H4 (cell line): ENCODE results near the gene ABCA8. TPM values are rescaled to one million over a fixed set of nuclear protein-coding genes. Genes with fewer than 3 reads are reported as not detected.

Experiments
- DNase-seq: peaks from one replicate; pipeline ENCODE4 v3.0.0-alpha.2; 2015; ENCODE audit warnings: low spot score
- total RNA-seq: library from RNA; depleted of rRNA; stranded (reverse); fragments of >200 nt; shearing (Covaris generic); gene quantifications from 2 replicates; pipeline ENCODE4 v1.2.3, GENCODE V29; 2014

ABCA8 gene
- total RNA-seq, 1 experiment from 2014 or later: not detected

GRCh38 chr17:68867759-68868516, 87.3 kb downstream of the ABCA8 start:
- DNase-seq: no peak

- DNase-seq: no peak
These were observed 89.6 kb downstream of the ABCA8 start for GRCh38 chr17:68865584-68865983.

- no peak for DNase-seq
These were observed 92.0 kb downstream of the ABCA8 start for GRCh38 chr17:68863091-68863652.

DNA sequence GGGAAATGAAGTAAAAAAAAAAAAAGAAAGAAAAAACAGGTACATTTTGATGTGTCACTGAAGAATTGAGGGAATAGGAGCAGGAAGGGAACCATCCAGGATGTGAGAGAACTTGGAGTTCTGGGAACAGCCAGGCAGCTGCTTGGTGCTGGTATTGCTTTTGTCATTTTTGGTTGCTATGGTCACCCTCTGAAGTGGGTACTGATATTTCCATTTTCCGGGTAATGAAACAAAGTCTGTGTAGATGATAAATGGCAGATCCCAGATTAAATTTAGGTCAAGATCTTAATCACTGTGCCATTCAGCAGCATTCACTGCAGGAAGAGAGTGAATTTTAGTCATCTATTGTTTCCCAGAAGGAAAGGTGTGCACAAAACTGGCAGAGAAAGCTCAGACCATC, 93.6 kb downstream of the ABCA8 start:
- no peak for DNase-seq

GRCh38 chr17:68860941-68861340, 94.3 kb downstream of the ABCA8 start:
- no peak for DNase-seq

- no peak for DNase-seq
These were observed 100.7 kb downstream of the ABCA8 start for GRCh38 chr17:68854452-68854851.

DNA sequence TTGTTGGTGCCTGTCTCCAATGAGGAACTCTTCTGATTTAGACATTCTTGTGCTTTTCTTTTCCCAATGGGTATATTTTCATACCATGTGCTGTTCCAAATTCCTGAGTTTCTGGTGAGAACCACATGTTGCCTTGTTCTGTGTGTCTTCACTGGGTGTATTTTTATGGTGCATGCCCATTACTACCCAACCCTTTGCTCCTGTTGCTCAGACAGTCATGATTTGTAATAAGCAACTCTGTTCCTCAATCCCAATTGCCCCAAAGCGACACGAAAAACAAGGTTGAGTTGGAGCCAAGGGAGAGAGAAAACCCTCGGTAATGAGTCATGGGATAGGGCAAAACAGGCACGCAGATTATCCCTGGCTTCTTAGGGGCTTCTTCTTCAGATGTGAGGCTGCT, 101.8 kb downstream of the ABCA8 start:
- no peak for DNase-seq

DNA sequence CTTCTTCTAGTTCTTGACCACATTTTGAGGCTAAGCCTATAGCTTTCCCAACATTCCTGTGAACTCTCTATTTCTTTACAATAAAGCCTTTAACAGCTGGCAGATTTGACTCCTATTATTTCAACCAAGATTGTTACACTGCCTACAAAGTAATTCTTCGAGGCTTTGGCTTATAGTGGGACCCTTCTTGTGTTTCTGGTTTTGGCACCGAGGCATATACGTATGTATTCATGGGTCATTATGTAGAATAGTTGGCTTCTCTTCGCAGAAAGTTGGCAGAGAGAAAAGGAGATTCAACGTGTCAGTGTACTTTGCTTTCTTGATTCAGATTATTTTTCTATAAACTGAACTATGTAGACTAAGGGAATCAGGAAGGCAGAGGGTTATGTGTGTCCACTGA, 102.2 kb downstream of the ABCA8 start:
- no peak for DNase-seq

DNA sequence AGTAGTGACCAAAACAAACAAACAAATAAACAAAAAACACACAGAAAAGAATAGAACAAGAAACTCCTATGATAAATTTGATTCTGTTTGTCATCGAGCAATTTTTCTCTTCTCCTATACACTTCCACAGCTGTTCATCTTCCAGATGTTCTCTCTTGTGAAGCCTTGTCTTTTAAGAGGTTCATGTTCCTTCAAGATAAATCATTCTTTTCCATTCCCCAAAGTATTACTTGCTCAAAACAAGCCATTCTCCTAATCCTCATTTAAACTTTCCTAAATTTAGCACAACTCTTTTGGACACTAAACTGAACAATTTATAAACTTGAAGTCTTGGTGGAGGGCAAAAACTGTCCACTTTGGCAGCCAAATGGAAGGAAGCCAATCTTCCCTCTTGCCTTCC, 103.3 kb downstream of the ABCA8 start:
- no peak for DNase-seq

DNA sequence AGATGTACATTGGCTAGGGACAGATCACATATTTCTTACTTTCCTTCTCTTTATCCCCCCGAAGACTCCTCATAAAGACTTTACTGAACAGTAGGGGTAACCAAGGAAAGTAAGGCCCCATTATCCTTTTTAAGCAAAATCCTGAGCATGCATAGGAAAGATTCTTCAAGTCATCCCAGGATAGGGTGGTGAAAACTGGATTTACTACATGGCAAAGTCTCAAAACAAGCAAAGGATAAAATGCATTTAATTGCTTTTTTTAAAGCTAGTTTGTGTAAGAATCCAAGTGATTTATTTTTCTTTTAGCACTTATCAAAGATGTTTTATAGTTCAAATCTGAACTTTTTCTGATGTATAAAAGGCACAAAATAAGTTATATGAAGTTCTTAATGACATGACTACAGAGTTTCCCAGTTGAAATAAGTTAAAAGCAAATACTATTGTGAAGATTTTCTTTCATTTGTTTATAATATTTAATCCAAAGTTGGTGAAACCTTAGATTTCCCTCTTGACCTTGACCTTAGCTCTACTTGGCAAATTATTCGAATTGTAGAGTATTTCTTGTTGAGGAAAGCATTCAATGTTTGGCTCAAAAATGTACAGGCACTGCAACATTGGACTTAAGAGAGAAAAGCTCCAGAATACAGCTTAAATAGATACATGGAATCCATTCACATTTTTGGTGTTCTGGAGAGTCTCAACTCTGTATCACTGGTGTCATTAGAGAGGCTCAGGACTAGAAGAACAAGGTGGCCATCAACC, 104.3 kb downstream of the ABCA8 start:
- no peak for DNase-seq

DNA sequence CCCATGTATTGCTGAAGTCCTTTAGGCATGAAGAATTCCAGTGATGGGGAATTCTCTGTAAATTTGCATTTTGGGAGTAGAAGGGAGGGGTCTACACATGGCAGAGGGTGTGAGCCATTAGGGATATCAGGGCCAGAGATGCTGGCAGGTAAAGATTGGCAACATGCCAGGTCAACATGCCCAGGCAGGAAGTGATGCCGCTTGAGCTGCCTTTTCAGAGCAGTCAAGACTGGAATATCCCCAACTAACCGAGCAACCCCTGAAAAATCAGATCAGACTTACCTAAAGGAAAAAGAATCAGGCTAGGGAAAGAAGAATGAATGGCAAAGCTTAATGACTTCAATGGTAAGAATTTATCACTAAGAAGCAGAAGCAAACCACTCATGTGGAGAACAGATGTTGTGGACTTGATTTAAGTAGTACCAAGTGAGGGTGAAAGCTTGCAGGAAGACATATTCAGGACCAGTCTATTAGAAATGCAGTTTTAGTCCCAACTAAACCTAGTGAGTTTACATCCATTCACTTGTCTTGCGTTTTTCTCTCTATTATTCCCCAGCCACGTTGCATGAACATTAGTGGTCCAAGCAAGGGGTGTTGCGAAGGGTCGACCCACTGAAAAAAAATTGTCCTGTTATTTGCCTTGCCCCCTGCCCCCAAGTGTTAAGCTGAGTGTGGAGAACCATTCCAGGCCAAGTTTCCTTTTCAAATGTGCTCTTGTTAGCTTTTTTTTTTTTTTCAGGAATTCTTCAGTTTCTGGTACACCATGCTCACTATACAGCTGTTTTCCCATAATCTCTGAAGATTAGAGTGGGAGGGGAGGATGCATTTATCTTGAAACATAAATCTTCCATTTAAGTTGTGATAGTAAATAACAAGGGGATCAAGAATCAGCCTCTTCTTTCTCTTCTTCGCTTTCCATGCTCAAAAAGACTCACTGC, 105.2 kb downstream of the ABCA8 start:
- DNase-seq: no peak

GRCh38 chr17:68847711-68848110, 107.5 kb downstream of the ABCA8 start:
- no peak for DNase-seq

- no peak for DNase-seq
These were observed 111.7 kb downstream of the ABCA8 start for GRCh38 chr17:68843522-68843921.

DNA sequence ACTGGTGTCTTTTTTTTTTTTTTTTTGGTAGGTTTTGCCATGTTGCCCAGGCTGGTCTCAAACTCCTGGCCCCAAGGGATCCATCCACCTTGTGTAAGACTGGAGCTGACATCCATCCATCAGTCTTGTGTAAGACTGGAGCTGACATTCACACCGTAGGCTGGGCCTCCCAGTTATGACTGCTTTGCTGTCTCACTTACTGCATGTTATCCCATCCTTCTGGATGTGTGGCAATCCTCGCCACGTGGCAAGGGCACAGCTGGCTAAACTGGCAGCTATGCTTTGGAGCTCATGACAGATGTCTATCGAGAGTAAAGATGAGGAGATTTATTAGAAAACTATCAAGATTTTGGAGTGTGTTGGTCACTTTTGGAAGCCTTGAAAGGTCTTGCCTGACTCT, 115.1 kb downstream of the ABCA8 start:
- DNase-seq: no peak

- peak; percentile 16 for DNase-seq
These were observed 120.1 kb downstream of the ABCA8 start for GRCh38 chr17:68835071-68835470.

DNA sequence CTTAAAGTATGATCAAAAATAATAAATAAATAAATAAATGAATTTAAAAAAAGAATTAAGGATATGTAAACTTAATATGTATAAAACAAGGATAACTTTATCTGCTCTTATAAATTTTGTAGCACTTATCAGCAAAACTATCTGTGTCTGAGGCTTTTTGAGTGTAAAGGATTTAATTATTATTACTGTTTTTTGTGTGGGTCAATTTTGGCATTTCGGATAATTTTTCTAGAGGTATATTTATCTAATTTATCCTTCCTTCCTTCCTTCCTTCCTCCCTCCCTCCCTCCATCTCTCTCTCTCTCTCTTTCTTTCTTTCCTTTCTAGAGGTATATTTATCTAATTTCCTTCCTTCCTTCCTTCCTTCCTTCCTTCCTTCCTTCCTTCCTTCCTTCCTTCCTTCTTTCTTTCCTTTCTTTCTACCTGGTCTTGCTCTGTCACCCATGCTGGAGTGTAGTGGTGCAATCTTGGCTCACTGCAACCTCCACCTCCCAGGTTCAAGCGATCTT, 120.8 kb downstream of the ABCA8 start:
- no peak for DNase-seq

GRCh38 chr17:68832109-68832802, 122.9 kb downstream of the ABCA8 start:
- no peak for DNase-seq

DNA sequence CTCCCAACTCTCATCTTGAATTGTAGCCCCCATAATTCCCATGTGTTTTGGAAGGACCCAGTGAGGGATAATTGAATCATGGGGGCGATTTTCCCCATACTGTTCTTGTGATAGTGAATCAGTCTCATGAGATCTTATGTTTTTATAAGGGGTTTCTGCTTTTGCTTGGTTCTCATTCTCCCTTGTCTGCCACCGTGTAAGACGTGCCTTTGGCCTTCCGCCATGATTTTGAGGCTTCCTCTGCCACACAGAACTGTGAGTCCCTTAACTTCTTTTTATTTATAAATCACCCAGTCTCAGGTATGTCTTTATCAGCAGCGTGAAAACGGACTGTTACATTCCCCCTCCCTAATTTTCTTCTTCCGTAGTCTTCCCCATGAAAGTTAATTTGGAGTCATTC, 124.0 kb downstream of the ABCA8 start:
- no peak for DNase-seq

DNA sequence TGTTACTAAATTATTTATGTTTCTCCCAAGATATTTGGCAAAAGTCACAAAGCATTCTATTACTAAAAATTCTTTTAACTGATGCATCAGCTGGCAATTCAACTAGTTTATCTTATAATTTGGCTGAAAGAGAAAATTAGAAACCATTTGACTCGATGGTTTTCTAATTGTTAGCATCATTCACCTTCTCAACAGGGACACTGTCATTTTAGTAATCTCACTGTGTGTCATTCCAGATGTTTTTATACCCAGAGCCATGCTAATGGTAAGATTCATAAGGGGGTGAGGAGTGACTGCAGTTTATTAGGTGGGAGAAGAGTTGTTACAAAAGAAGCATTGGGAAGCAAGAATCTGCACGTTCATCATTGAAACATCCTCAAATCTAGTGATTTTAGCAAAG, 124.9 kb downstream of the ABCA8 start:
- no peak for DNase-seq

- DNase-seq: no peak
These were observed 126.0 kb downstream of the ABCA8 start for GRCh38 chr17:68829211-68829610.

DNA sequence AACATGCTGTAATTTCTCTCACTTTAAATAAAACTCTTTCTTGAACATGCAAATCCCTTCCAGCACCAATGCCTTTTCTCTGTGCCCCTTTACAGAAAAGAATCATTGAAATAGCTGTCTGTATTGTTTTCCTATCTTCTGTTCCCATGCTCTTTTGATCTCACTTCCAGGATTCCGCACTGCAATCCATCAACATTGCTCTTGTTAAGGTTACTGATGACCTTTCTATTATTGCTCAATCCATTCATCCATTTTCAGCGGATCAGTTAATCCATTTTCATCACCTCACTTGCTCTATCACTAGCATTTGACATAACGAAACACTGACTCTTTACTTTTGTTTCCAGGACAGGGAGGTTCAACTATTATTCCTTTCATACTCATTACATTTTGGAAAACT, 130.5 kb downstream of the ABCA8 start:
- no peak for DNase-seq
